HG03095 (cell line): ENCODE measurements around the gene NRCAM.

Experiments used
- ATAC-seq: cut with Tn5 transposase; IDR thresholded peaks from one replicate; pipeline ENCODE4 v1.9.1; 2021; ENCODE audit warnings: moderate library complexity; ENCODE audit not compliant: unreplicated experiment

NRCAM gene

GRCh38 chr7:108252177-108252576 lies 204.1 kb downstream of the NRCAM start:
- no peak for ATAC-seq

GRCh38 chr7:108251700-108252099 lies 204.5 kb downstream of the NRCAM start:
- no peak for ATAC-seq

GRCh38 chr7:108249453-108249852 lies 206.8 kb downstream of the NRCAM start:
- no peak for ATAC-seq

- no peak for ATAC-seq
Measured at GRCh38 chr7:108248821-108249220, 207.4 kb downstream of the NRCAM start.

GRCh38 chr7:108248418-108248817 lies 207.8 kb downstream of the NRCAM start:
- ATAC-seq = no peak

GRCh38 chr7:108247614-108248013 lies 208.6 kb downstream of the NRCAM start:
- no peak for ATAC-seq

- ATAC-seq = peak; percentile 52
Measured at GRCh38 chr7:108246227-108246837, 209.9 kb downstream of the NRCAM start.

- no peak for ATAC-seq
Measured at GRCh38 chr7:108245523-108246226, 210.6 kb downstream of the NRCAM start.

- no peak for ATAC-seq
Measured at GRCh38 chr7:108244110-108244509, 212.1 kb downstream of the NRCAM start.

GRCh38 chr7:108239501-108240225 lies 216.6 kb downstream of the NRCAM start:
- ATAC-seq = no peak

GRCh38 chr7:108236681-108237415 lies 219.4 kb downstream of the NRCAM start:
- no peak for ATAC-seq

GRCh38 chr7:108235451-108236061 lies 220.7 kb downstream of the NRCAM start:
- no peak for ATAC-seq

GRCh38 chr7:108234971-108235450 lies 221.2 kb downstream of the NRCAM start:
- no peak for ATAC-seq

- no peak for ATAC-seq
Measured at GRCh38 chr7:108234281-108234680, 222.0 kb downstream of the NRCAM start.

- ATAC-seq = no peak
Measured at GRCh38 chr7:108232076-108232475, 224.2 kb downstream of the NRCAM start.

GRCh38 chr7:108231221-108231620 lies 225.0 kb downstream of the NRCAM start:
- no peak for ATAC-seq

GRCh38 chr7:108227366-108227765 lies 228.9 kb downstream of the NRCAM start:
- ATAC-seq = no peak

GRCh38 chr7:108226816-108227299 lies 229.4 kb downstream of the NRCAM start:
- ATAC-seq = no peak

GRCh38 chr7:108225531-108226181 lies 230.6 kb downstream of the NRCAM start:
- no peak for ATAC-seq

GRCh38 chr7:108224387-108224786 lies 231.8 kb downstream of the NRCAM start:
- ATAC-seq = no peak
